Measurements from ENCODE around the gene IL22RA2. TPM values are rescaled to one million over a fixed set of nuclear protein-coding genes. Genes with fewer than 3 reads are reported as not detected.

IL22RA2 gene
- total and polyA plus RNA-seq, 9 of the 15 experiments (the other 6 are each of a cell fraction or from before 2014, with no cell fraction given), result 0.03 TPM; not detected in 8

DNA sequence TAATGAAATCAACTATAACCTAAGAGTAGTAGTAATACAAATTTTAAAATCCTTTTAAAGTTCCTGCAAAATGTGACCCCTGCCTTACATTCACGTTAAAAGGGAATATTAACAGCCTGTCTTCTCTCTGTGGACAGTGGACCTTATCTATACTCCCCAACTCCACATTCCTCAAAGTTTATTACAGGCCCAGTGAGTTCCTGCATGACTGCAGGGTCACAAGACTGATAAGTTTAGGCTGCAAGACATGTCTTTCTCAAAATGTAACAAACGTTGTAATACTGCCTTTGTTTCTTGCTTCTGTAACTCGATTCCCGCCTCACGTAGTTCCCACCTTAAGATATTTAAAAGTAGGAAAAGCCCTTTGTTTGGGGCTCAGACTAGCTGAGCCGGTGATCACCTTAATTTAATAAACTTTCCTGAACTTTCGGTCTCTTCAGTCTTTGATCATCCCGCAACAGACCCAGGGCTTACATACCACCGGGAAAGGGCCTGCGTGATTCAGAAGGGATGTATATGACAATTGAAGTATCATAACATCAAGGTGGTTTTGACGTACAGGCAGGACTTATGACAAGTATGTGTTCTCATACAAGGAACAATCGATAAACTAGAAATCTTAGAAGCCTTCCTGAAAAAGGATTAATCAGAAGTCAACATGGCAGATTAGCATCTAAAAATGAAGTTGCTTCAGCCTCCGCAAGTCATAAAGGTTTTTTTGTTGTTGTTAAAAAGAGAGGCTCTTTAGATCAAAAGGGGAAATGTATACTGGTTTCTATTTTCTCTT is 3.0 kb downstream of the IL22RA2 start (continued):
- TF ChIP-seq TAF7 (tag; IDR thresholded peaks at IDR 0.05) (0 out of 2 replicates have a peak, but pooled peaks have one; percentile 44), KAT8 (IDR thresholded peaks at IDR 0.05; ENCODE audit: low read depth) (no peak), ZNF280B (CRISPR knock-in tag; IDR thresholded peaks at IDR 0.05) (no peak), SRF (CRISPR knock-in tag; IDR thresholded peaks at IDR 0.05) (0 out of 4 replicates have a peak, but pooled peaks of 1 of the 2 experiments have one; percentile 18), ATF4 (CRISPR knock-in tag; IDR thresholded peaks at IDR 0.05) (no peak; the same call in 1 of the 2 replicates), ELF2 (CRISPR knock-in tag; IDR thresholded peaks at IDR 0.05) (0 out of 2 replicates have a peak, but pooled peaks have one; percentile 60), KLF16 (IDR thresholded peaks at IDR 0.05) (no peak), ZNF347 (CRISPR knock-in tag; IDR thresholded peaks at IDR 0.05; ENCODE audit: low read depth) (no peak), RFX7 (CRISPR knock-in tag; IDR thresholded peaks at IDR 0.05) (no peak), SP1 (CRISPR knock-in tag; IDR thresholded peaks at IDR 0.05) (no peak), CREB1 (IDR thresholded peaks at IDR 0.05) (no peak), CREB1 (CRISPR knock-in tag; IDR thresholded peaks at IDR 0.05) (no peak), SMAD4 (CRISPR knock-in tag; conservative IDR thresholded peaks at IDR 0.05) (peak; percentile 84), PHF20 (IDR thresholded peaks at IDR 0.05; ENCODE audit: partially characterized antibody) (no peak), CTBP1 (IDR thresholded peaks at IDR 0.05; ENCODE audit: borderline replicate concordance) (no peak), TRIM24 (IDR thresholded peaks at IDR 0.05) (peak; percentile 49 to 59; a peak in 3 of 4 replicates), GABPA (tag; conservative IDR thresholded peaks at IDR 0.05; ENCODE audit: low read depth) (peak; percentile 30; the same call in 1 of the 2 replicates), TEAD1 (CRISPR knock-in tag; IDR thresholded peaks at IDR 0.05) (peak in 1 of 2 experiments; percentile 96; a peak in 2 of 4 replicates), KDM4B (IDR thresholded peaks at IDR 0.05; ENCODE audit: borderline replicate concordance in 2 of 2, low read depth in 1 of 2) (no peak), MAFG (tag; conservative IDR thresholded peaks at IDR 0.05) (no peak), ZNF24 (IDR thresholded peaks at IDR 0.05) (peak; percentile 31; the same call in 1 of the 2 replicates)
- TF ChIP-seq, protein P1, sequence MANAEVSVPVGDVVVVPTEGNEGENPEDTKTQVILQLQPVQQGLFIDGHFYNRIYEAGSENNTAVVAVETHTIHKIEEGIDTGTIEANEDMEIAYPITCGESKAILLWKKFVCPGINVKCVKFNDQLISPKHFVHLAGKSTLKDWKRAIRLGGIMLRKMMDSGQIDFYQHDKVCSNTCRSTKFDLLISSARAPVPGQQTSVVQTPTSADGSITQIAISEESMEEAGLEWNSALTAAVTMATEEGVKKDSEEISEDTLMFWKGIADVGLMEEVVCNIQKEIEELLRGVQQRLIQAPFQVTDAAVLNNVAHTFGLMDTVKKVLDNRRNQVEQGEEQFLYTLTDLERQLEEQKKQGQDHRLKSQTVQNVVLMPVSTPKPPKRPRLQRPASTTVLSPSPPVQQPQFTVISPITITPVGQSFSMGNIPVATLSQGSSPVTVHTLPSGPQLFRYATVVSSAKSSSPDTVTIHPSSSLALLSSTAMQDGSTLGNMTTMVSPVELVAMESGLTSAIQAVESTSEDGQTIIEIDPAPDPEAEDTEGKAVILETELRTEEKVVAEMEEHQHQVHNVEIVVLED (CRISPR knock-in tag; IDR thresholded peaks at IDR 0.05), result peak; percentile 55; the same call in 1 of the 2 replicates
- TF ChIP-seq, protein P2, sequence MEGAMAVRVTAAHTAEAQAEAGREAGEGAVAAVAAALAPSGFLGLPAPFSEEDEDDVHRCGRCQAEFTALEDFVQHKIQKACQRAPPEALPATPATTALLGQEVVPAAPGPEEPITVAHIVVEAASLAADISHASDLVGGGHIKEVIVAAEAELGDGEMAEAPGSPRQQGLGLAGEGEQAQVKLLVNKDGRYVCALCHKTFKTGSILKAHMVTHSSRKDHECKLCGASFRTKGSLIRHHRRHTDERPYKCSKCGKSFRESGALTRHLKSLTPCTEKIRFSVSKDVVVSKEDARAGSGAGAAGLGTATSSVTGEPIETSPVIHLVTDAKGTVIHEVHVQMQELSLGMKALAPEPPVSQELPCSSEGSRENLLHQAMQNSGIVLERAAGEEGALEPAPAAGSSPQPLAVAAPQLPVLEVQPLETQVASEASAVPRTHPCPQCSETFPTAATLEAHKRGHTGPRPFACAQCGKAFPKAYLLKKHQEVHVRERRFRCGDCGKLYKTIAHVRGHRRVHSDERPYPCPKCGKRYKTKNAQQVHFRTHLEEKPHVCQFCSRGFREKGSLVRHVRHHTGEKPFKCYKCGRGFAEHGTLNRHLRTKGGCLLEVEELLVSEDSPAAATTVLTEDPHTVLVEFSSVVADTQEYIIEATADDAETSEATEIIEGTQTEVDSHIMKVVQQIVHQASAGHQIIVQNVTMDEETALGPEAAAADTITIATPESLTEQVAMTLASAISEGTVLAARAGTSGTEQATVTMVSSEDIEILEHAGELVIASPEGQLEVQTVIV (CRISPR knock-in tag; IDR thresholded peaks at IDR 0.05; ENCODE audit: borderline replicate concordance), result peak; percentile 54; the same call in 1 of the 2 replicates

Measured in K562 (cell line).